Esophagus squamous epithelium (tissue), 4 donors: ENCODE results near the gene CDC27.

Experiments
- POLR2A ChIP-seq, 4 donors: fragments of 450-650 bp; IDR thresholded peaks; one replicate each; pipeline ENCODE4 v1.6.1; 2017; ENCODE audit warnings: antibody characterized with exemption in 4 of 4, mild to moderate bottlenecking in 4 of 4, moderate library complexity in 3 of 4
- TF ChIP-seq, protein P1 (sequence below), 6 experiments: fragments of 450-650 bp in 4 of 6; fragments of 200-600 bp in 2 of 6; sonication (generic) in 2 of 6; IDR thresholded peaks; one replicate each; pipeline ENCODE4 v1.5.1; 2016 to 2019; ENCODE audit warnings: antibody characterized with exemption in 6 of 6, mild to moderate bottlenecking in 4 of 6, moderate library complexity in 4 of 6

DNA sequence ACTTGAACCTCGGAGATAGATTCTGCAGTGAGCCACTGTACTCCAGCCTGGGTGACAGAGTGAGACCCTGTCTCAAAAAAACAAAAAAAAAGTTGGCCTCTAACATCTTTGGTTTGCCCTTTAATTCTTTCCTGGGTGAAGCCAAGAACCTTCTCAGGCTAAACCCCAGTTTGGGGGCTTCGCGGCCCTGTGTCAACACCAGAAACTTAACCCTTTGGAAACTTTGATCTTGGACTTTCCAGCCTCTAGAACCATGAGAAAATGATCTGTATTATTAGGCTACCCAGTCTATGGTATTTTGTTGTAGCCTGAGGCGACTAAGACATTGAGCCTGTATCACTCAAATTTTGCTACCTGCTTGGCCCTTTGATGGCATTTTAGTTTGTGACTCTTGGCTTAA is 86.2 kb downstream of the CDC27 start:
- TF ChIP-seq, protein P1, sequence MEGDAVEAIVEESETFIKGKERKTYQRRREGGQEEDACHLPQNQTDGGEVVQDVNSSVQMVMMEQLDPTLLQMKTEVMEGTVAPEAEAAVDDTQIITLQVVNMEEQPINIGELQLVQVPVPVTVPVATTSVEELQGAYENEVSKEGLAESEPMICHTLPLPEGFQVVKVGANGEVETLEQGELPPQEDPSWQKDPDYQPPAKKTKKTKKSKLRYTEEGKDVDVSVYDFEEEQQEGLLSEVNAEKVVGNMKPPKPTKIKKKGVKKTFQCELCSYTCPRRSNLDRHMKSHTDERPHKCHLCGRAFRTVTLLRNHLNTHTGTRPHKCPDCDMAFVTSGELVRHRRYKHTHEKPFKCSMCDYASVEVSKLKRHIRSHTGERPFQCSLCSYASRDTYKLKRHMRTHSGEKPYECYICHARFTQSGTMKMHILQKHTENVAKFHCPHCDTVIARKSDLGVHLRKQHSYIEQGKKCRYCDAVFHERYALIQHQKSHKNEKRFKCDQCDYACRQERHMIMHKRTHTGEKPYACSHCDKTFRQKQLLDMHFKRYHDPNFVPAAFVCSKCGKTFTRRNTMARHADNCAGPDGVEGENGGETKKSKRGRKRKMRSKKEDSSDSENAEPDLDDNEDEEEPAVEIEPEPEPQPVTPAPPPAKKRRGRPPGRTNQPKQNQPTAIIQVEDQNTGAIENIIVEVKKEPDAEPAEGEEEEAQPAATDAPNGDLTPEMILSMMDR (IDR thresholded peaks at IDR 0.05) = no peak
- no peak for TF ChIP-seq POLR2A (IDR thresholded peaks at IDR 0.05)
